Stomach (tissue), 9 donors: ENCODE results near the gene PUM2. TPM values are rescaled to one million over a fixed set of nuclear protein-coding genes. Genes with fewer than 3 reads are reported as not detected.
A peak's percentile ranks its signal among the peaks of the same experiment; 100 is the strongest.

Source experiments
- DNase-seq, 2 donors: peaks; one replicate each; pipeline versions ENCODE4 v3.0.0 to v3.0.0-alpha.2; 2013 to 2019
- H3K27ac ChIP-seq, 5 donors: fragments of 200-600 bp in 4 of 5; sonication (generic) in 4 of 5; one replicate each; pipeline ENCODE4 v1.5.1; 2013 to 2019; ENCODE audit warnings: mild to moderate bottlenecking in 1 of 5, moderate library complexity in 1 of 5
- H3K27me3 ChIP-seq, 3 donors: fragments of 200-600 bp; sonication (generic); one replicate each; pipeline ENCODE4 v1.5.1; 2017 to 2019; ENCODE audit warnings: mixed run types in 1 of 3
- H3K36me3 ChIP-seq, 4 donors: fragments of 200-600 bp; sonication (generic); 1 replicate in 3 of 4; 2 replicates in 1 of 4; pipeline ENCODE4 v1.5.1; 2016 to 2019
- H3K4me1 ChIP-seq, 4 donors: fragments of 200-600 bp; sonication (generic); one replicate each; pipeline ENCODE4 v1.5.1; 2016 to 2019
- H3K4me3 ChIP-seq, 4 donors: fragments of 200-600 bp; sonication (generic) in 3 of 4; one replicate each; pipeline ENCODE4 v1.5.1; 2016 to 2019; ENCODE audit warnings: mild to moderate bottlenecking in 1 of 4
- H3K9me3 ChIP-seq, 4 donors: fragments of 200-600 bp; sonication (generic); one replicate each; pipeline ENCODE4 v1.5.1; 2016 to 2019
- EP300 ChIP-seq: sonication (generic); formaldehyde crosslinking; IDR thresholded peaks from one replicate; pipeline ENCODE4 v1.6.1; 2017; ENCODE audit warnings: antibody characterized with exemption
- POLR2A ChIP-seq, 4 donors: fragments of 450-650 bp; IDR thresholded peaks; one replicate each; pipeline ENCODE4 v1.6.1; 2016; ENCODE audit warnings: antibody characterized with exemption in 4 of 4, control low read depth in 2 of 4, mild to moderate bottlenecking in 1 of 4, moderate library complexity in 1 of 4
- POLR2AphosphoS5 ChIP-seq, 3 donors: sonication (generic); formaldehyde crosslinking; IDR thresholded peaks; one replicate each; pipeline ENCODE4 v1.6.1; 2016; ENCODE audit warnings: antibody characterized with exemption in 3 of 3
- WGBS, 5 donors: extraction: QIAGEN DNeasy Blood & Tissue Kit in 3 of 5; methylation state at CpG; one replicate each; pipeline versions ENCODE4 v1.1.5 to v1.1.7; 2013 to 2018; 5-methylcytosine and 5-hydroxymethylcytosine counted together
- intact Hi-C: fragments of 100-400 bp; cut with DNase I; formaldehyde crosslinking; loops from one replicate; pipeline ENCODE4 v1.15.1; 2023; ENCODE audit warnings: low total_unique reads
- polyA plus RNA-seq, 3 donors: library from polyadenylated mRNA; stranded (reverse); fragments of 200-250 nt; gene quantifications; one replicate each; pipeline ENCODE4 v1.2.3, GENCODE V29; 2013
- total RNA-seq, 5 donors: library from RNA; depleted of rRNA; stranded (reverse); fragments of >200 nt; gene quantifications; one replicate each; pipeline versions ENCODE4 v1.1.0 to v1.2.3, GENCODE V29; 2014 to 2016
- TF ChIP-seq, protein P1 (sequence below), 7 experiments: fragments of 450-650 bp in 4 of 7; fragments of 200-600 bp in 3 of 7; sonication (generic) in 3 of 7; IDR thresholded peaks; one replicate each; pipeline ENCODE4 v1.5.1; 2016 to 2019; ENCODE audit warnings: antibody characterized with exemption in 7 of 7, control low read depth in 2 of 7, mild to moderate bottlenecking in 1 of 7
- donor health status: healthy with polysubstance abuse.
- donor health status: Bipolar disorder and iron deficiency.
- donor health status: healthy.

Gene PUM2
- total and polyA plus RNA-seq, 8 donors, result 20.9 to 128 (median 39.7) TPM

DNA sequence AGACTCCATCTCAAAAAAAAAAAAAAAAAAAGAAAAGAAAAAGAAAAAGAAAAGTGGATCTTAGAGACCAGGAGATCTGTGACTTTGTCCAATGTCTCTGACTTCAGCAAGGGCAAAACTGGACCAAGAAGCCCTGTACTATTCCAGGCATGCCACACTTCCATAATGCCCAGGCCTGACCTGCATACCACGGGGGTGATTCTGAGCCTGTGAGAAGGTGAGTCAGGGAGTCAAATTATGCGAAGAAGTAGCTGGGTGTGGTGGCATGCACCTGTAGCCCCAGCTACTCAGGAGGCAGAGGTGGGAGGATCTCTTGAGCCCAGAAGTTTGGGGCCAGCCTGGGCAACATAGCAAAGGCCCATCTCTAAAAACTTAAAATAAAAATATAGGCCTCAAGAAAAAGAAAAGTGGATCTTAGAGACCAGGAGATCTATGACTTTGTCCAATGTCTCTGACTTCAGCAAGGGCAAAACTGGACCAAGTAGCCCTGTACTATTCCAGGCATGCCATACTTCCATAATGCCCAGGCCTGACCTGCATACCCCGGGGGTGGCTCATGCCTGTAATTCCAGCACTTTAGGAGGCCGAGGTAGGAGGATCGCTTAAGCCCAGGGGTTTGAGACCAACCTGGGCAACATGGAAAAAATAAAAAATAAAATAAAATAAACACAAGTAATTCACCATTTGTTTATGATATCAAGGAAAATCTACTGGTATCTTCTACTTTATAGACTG, 12.2 kb upstream of the PUM2 start:
- no peaks in the 10 kb centered on the region for H3K27me3 ChIP-seq
- H3K4me1 ChIP-seq, result peaks cover 0 to 16% (median 4%) of the 10 kb centered on the region in 4 donors
- no peaks in the 10 kb centered on the region for H3K36me3 ChIP-seq
- no peak overlapping the region for H3K4me3 ChIP-seq
- H3K27ac ChIP-seq, result no peak overlapping the region
- peaks cover 0 to 3% (median 1%) of the 10 kb centered on the region in 4 donors for H3K9me3 ChIP-seq
- intact Hi-C loops, result no loop called here
- TF ChIP-seq POLR2A (IDR thresholded peaks at IDR 0.05) (no peak), EP300 (no peak), POLR2AphosphoS5 (IDR thresholded peaks at IDR 0.05) (no peak)
- TF ChIP-seq, protein P1, sequence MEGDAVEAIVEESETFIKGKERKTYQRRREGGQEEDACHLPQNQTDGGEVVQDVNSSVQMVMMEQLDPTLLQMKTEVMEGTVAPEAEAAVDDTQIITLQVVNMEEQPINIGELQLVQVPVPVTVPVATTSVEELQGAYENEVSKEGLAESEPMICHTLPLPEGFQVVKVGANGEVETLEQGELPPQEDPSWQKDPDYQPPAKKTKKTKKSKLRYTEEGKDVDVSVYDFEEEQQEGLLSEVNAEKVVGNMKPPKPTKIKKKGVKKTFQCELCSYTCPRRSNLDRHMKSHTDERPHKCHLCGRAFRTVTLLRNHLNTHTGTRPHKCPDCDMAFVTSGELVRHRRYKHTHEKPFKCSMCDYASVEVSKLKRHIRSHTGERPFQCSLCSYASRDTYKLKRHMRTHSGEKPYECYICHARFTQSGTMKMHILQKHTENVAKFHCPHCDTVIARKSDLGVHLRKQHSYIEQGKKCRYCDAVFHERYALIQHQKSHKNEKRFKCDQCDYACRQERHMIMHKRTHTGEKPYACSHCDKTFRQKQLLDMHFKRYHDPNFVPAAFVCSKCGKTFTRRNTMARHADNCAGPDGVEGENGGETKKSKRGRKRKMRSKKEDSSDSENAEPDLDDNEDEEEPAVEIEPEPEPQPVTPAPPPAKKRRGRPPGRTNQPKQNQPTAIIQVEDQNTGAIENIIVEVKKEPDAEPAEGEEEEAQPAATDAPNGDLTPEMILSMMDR (IDR thresholded peaks at IDR 0.05), result no peak
- no peak for DNase-seq
- 93 to 97% (median 96%) methylated on average over 5 of the region's 5 CpGs for WGBS, 5 donors

DNA sequence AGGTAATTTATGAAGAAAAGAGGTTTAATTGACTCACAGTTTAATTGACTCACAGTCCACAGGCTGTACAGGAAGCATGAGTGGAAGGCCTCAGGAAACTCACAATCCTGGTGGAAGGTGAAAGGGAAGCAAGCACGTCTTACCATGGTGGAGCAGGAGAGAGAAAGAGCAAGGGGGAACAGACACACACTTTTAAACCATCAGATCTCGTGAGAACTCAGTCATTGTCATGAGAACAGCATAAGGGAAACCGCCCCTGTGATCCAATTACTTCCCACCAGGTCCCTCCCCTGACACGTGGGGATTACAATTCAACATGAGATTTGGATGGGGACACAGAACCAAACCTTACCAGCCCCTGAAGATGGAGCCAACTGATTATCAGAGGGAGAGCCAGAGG, 11.2 kb upstream of the PUM2 start:
- Histone ChIP-seq H3K4me1 (peaks cover 0 to 16% (median 4%) of the 10 kb centered on the region in 4 donors), H3K36me3 (no peaks in the 10 kb centered on the region), H3K9me3 (no peaks in the 10 kb centered on the region), H3K27ac (no peak overlapping the region), H3K27me3 (no peaks in the 10 kb centered on the region), H3K4me3 (no peak overlapping the region)
- intact Hi-C loops, result no loop called here
- no peak for DNase-seq
- WGBS, 5 donors, result 79 to 93% (median 88%) methylated on average over 4 of the region's 4 CpGs
- TF ChIP-seq EP300 (no peak), POLR2AphosphoS5 (IDR thresholded peaks at IDR 0.05) (no peak), POLR2A (IDR thresholded peaks at IDR 0.05) (no peak)
- TF ChIP-seq, protein P1 (IDR thresholded peaks at IDR 0.05), result no peak

DNA sequence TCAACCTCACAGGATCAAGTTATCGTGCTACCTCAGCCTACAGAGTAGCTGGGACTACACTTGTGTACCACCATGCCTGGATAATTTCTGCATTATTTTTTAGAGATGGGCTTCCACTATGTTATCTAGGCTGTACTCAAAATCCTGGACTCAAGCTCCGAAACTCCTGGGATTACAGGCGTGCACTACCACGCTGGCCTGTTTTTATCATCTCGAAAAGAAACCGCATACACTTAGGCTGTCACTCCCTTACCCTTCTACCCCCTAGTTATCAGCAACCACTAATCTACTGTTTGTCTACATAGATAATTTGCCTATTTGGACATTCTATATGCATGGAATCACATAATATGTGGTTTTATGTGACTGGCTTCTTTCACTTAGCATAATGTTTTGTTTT, 8.5 kb upstream of the PUM2 start:
- no peaks in the 10 kb centered on the region for H3K36me3 ChIP-seq
- peak overlapping the region in 2 of 5 donors; percentile 1 to 7 for H3K27ac ChIP-seq
- 29 to 63% (median 58%) methylated on average over 6 of the region's 6 CpGs for WGBS, 5 donors
- DNase-seq, result no peak
- no peaks in the 10 kb centered on the region for H3K9me3 ChIP-seq
- intact Hi-C loops, result no loop called here
- TF ChIP-seq POLR2AphosphoS5 (IDR thresholded peaks at IDR 0.05) (peak in 1 of 3 donors; percentile 52), POLR2A (IDR thresholded peaks at IDR 0.05) (no peak)
- peaks cover 0 to 17% (median 5%) of the 10 kb centered on the region in 4 donors for H3K4me1 ChIP-seq
- H3K4me3 ChIP-seq, result no peak overlapping the region
- H3K27me3 ChIP-seq, result no peaks in the 10 kb centered on the region

DNA sequence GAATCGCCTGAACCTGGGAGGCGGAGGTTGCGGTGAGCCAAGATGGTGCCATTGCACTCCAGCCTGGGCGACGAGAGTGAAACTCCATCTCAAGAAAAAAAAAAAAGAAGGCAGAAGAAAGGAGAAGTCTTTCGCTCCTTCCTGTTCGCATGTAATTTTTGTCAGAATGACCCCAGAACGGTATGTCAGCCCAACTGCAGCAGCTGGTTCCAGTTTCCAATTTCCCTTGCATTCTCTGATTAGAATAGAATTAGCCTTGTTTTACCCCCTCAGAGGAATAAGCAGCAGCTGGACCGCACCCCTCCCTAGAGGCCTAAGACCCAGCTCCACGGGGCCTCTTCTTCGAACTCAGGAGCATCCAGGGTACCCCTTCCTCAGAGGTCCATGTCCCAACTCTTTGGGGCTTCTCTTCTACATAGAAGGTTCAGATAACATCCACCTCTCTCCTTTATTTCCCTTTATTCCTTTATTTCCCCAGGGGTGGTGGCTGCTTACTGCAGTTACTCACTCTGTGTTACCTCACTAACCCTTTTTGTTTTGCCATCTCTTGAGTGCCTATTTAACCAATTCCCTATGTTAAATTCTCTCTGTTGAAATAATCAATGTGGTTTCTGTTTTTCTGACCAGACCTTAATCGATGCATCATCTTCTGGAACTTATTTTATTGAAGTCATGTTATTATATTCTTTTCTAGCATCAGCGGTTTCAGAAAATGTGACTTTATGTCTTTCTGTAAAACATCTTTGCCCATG, 7.2 kb upstream of the PUM2 start:
- no peaks in the 10 kb centered on the region for H3K36me3 ChIP-seq
- TF ChIP-seq, protein P1 (IDR thresholded peaks at IDR 0.05), result no peak
- TF ChIP-seq EP300, result no peak
- no peak for TF ChIP-seq POLR2A (IDR thresholded peaks at IDR 0.05)
- no peak for TF ChIP-seq POLR2AphosphoS5 (IDR thresholded peaks at IDR 0.05)
- intact Hi-C loops, result no loop called here
- no peaks in the 10 kb centered on the region for H3K9me3 ChIP-seq
- H3K27ac ChIP-seq, result no peak overlapping the region
- 90 to 95% (median 94%) methylated on average over 13 of the region's 13 CpGs for WGBS, 5 donors
- peaks cover 10 to 29% (median 16%) of the 10 kb centered on the region in 4 donors for H3K4me1 ChIP-seq
- H3K4me3 ChIP-seq, result no peak overlapping the region
- H3K27me3 ChIP-seq, result no peaks in the 10 kb centered on the region
- DNase-seq, result no peak
